HG02852 (cell line): ENCODE results near the gene ARID3B.
"Not testable (repeated sequence)": the region's sequence is repeated elsewhere in the genome, so short reads cannot be mapped to it uniquely, and the experiment has no call there.

Experiments used
- ATAC-seq: cut with Tn5 transposase; IDR thresholded peaks from one replicate; pipeline ENCODE4 v1.9.1; 2021; ENCODE audit warnings: mild to moderate bottlenecking, moderate library complexity; ENCODE audit not compliant: unreplicated experiment

The ARID3B gene

DNA sequence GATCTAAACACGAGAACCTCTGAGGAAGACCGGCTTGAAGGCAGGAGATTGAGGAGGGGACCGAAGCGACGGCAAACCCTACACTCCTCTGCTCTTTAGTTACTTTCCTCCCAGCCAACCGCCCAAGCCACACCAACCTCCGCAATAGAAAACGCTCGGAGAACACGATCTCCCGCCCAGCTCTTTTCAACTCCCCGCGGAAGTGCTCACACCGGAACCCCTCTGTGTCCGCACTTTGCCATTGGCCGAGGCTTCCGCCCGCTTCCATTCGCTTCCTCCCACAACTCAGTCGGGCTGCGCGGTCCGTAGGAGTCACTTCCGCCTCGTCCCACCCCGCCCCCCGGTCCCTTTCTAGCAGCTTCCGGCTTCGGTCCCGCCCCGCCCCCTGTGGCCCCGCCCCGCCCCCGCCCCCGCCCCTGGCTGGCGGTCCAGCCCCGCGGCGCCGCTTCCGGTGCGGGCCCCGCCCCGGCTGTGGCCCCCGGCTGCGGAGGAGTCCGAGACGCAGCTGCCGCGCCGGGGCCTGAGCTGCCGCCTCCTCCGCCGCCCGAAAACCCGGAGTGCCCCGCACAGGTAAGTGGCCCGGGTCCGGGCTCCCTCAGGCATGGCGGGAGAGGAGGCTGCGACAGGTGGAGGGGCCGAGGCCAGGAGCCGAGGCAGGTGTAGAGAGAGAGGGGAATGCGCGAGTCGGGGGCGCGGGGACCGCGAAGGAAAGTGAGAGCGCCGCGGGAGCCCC lies at the start of gene ARID3B:
TSS of gene ARID3B (plus strand) at position 460 of the 733 bp plus-strand sequence. CDS start 2,717 bp downstream, outside the sequence.
- peak; percentile 74 for ATAC-seq

GRCh38 chr15:74496648-74497047 lies 44.4 kb upstream of the ARID3B start:
- ATAC-seq = no peak

DNA sequence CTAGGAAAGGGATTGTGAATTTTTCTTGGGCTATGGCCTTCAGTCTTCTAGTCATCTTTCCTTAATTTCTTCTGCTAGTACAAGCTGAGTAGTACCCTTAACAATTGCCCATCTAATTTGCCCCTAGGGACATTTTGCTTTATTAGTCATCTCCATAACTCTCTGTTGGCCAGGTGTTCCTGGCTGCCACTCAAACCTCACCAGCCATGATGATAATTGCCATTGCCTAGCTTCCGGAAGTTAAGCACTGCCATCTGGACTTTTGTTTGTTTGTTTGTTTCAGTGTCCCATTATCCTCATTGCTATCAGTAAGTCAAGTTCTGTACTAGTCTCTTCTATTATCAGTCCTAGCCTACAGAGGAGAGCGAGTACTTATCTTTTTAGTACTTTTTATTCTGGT lies 43.4 kb upstream of the ARID3B start:
- ATAC-seq = no peak

- no peak for ATAC-seq
Observed at GRCh38 chr15:74499366-74499765, 41.7 kb upstream of the ARID3B start.

DNA sequence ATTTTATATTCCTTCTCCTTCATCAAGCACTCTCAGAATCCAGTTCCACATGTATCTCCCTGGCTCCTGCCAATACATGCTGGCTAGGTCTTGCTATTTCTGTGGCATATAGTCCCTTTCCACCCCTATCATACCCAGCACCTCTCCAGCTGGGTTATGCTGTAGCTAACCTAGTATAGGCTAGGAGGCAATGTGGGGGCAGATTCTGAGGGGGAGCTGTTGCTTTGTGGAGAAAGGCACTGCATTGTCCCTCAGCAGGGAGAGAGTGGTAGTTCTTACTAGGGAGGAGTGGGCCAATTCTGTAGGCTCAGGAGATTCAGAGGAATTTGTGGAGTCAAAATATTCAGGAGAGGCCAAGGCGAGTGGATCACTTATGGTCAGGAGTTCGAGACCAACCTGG lies 40.6 kb upstream of the ARID3B start:
- ATAC-seq = no peak

DNA sequence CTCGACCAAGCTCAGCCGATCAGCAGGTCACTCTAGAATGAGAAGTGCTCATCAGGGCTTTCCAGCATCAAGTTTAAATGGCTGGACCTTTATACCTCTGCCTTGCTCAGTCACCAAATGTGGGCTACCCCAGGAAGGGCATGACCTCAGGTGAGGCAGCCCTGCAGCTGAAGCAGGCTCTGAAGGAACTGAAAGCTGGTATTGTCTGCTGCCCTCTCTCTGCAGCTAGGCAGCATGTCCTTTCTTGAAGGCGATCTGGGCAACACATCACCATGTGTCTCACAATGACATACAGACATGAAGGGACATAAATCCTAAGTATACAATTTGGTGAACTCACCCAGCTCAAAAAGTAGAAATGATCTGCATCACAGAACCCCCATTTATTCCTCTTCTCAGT lies 38.7 kb upstream of the ARID3B start:
- no peak for ATAC-seq

- ATAC-seq = no peak
Observed at GRCh38 chr15:74504418-74504817, 36.6 kb upstream of the ARID3B start.

GRCh38 chr15:74504836-74505235 lies 36.2 kb upstream of the ARID3B start:
- no peak for ATAC-seq

DNA sequence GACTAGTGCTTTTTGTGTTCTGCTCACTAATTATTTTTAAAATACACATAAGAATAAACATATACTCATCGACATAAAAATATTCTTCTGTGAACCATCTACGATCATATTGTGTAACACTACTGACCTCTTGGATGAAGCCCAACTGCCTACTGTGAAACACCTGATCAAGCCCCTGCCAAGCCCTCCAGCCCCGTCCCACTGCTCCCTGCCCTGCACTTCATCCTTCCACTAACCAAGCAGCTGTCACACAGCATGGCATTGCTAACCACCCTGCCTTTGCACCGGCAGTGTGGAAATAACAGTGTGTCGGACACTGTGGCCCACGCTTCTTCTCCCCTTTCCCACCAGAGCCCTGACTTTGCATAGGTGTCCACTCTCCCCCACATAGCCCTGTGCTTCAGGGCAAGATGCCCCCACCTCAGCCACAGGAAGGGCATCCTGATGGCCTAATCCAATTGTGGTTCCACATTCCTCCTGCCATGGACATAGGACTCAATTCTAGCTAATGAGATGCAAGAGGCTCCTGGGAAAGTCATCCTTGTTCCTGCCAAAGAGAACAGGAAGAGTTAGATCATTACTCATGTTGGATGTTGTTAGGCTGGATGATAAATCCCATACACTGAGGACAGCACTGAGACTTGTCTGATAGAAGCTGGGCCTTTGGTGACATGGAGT lies 35.0 kb upstream of the ARID3B start:
- ATAC-seq = no peak

DNA sequence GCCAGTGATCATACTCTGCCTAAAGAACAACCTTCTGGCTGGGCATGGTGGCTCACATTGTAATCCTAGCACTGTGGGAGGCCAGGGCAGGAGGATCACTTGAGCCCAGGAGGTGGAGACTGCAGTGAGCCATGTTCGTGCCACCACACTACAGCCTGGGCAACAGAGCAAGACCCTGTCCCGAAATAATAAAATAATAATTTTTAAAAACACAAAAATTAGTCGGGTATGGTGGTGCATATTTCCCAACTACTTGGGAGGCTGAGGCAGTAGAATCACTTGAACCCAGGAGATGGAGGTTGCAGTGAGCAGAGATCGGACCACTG lies 34.5 kb upstream of the ARID3B start:
- no peak for ATAC-seq

GRCh38 chr15:74511583-74511982 lies 29.4 kb upstream of the ARID3B start:
- ATAC-seq = no peak

- not testable (repeated sequence) for ATAC-seq
Observed at GRCh38 chr15:74514059-74514458, 27.0 kb upstream of the ARID3B start.

DNA sequence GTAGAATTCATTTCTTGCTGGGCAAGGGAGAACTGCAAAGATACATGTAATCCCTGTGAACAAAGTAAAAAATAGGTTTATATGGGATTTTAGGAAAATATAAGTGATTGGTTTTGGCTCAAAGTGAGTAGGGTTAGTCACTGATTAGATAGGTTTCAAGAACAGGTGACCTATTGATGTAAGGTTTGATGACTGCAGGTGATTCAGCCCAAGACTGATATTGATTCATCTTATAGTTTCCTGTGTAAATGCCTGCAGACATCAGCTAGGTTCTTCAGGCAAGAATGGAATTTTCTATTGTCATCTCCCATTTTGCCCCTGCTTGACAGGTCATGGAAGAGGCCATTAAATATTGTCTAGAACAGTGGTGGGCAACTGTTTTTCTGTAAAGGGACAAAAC lies 23.9 kb upstream of the ARID3B start:
- ATAC-seq = no peak

DNA sequence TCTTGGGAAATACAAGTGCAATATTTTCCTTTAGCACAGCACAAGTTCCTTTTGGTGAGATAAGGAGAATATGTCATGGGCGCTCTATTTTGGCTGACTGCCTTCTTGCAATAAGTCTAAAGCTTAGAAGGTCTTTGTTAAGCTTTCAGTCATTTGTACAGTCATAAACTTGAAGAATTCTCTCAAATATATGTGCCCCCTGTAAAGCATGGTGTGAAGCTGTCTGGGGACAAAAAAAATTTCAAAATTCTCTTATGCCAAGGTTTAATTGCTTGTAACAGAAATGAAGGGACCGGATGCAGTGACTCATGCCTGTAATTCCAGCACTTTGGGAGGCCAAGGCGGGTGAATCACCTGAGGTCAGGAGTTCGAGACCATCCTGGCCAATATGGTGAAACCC lies 21.7 kb upstream of the ARID3B start:
- ATAC-seq = no peak

- no peak for ATAC-seq
Observed at GRCh38 chr15:74520407-74520806, 20.6 kb upstream of the ARID3B start.

DNA sequence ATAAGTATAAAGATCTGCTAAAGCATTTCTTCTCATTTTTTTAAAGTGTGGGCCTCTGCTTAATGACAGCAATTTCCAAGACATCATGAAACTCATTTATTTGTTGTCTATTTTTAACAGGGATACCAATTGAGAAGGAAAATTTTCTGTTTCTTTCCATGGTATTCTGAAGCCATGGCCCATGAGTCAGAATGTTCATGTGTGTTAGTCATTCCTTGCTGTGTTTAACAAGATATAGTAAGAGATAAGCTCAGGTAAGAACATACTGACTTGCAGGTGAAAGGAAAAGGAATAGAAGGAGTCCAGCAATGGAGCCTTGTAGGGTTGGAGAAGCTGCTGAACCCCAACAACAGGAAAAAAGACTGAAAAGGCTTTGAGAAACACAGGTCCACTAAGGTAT lies 17.0 kb upstream of the ARID3B start:
- no peak for ATAC-seq

DNA sequence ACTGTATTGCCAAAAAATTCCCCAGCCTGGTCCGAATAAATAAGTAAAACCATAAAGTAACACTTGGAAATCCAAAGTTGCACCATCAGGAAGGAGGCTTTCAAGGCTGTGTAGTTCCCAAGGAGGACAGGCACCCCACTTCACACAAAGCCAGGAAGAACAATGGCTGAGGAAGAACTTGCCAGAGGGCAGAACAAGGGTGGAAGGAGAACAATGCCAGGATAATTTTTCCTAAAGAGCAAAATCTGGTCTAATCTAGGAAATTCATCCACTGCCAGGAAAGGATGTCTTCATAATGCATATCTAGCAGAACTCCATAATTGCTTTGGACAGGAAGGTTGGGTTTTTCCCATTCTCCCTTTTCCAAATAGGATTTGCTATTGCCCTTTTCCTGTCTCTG lies 15.7 kb upstream of the ARID3B start:
- ATAC-seq = no peak

GRCh38 chr15:74525945-74526344 lies 15.1 kb upstream of the ARID3B start:
- no peak for ATAC-seq

DNA sequence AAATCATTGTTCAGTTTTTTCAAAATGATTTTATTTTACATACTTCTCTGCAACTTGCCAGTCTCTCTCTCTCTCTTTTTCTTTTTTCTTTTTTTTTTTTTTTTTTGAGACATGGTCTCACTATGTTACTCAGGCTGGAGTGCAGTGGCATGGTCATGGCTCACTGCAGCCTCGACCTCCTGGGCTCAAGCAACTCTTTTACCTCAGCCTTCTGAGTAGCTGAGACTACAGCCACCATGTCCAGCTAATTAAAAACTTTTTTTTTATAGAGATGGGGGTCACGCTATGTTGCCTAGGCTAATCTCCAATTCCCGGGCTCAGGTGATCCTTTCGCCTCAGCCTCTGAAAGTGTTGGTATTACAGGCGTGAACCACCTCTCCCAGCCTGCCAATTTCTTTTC lies 12.1 kb upstream of the ARID3B start:
- no peak for ATAC-seq

GRCh38 chr15:74529921-74530320 lies 11.1 kb upstream of the ARID3B start:
- no peak for ATAC-seq

- no peak for ATAC-seq
Observed at GRCh38 chr15:74530771-74531143, 10.3 kb upstream of the ARID3B start.

- ATAC-seq = no peak
Observed at GRCh38 chr15:74531144-74531811, 9.7 kb upstream of the ARID3B start.
